Spinal cord (tissue), 10 donors: ENCODE measurements around the gene SENP1. TPM values are rescaled to one million over a fixed set of nuclear protein-coding genes. Genes with fewer than 3 reads are reported as not detected.

Experiments used
- DNase-seq, 6 donors: peaks; one replicate each; pipeline versions ENCODE4 v3.0.0 to v3.0.0-alpha.2; 2013 to 2015; ENCODE audit warnings: low spot score in 6 of 6, low read depth in 4 of 6
- H3K27ac ChIP-seq: one replicate; pipeline ENCODE4 v1.5.1; 2013; ENCODE audit warnings: low read depth, low read length, control low read depth
- H3K27me3 ChIP-seq: one replicate; pipeline ENCODE4 v1.6.1; 2013; ENCODE audit warnings: low read length; ENCODE audit not compliant: control insufficient read depth, insufficient read depth
- H3K36me3 ChIP-seq: one replicate; pipeline ENCODE4 v1.6.1; 2013; ENCODE audit warnings: low read length; ENCODE audit not compliant: control insufficient read depth, insufficient read depth
- H3K4me1 ChIP-seq: one replicate; pipeline ENCODE4 v1.6.1; 2013; ENCODE audit warnings: low read length; ENCODE audit not compliant: control insufficient read depth, insufficient read depth
- H3K4me3 ChIP-seq: one replicate; pipeline ENCODE4 v1.5.1; 2013; ENCODE audit warnings: low read depth, low read length, control low read depth
- H3K9me3 ChIP-seq: one replicate; pipeline ENCODE4 v1.6.1; 2013; ENCODE audit warnings: low read length; ENCODE audit not compliant: control insufficient read depth, insufficient read depth
- WGBS: methylation state at CpG from one replicate; pipeline ENCODE4 v1.1.5; 2013; ENCODE audit warnings: missing lambda C conversion rate; ENCODE audit not compliant: insufficient coverage; 5-methylcytosine and 5-hydroxymethylcytosine counted together
- polyA plus RNA-seq, 2 donors: library from polyadenylated mRNA; unstranded; fragments of 120-200 nt; gene quantifications; one replicate each; pipeline ENCODE4 v1.2.1, GENCODE V29; 2013; ENCODE audit not compliant: insufficient read length in 2 of 2
- total RNA-seq, 2 donors: library from RNA; depleted of rRNA in 1 of 2; stranded (reverse); fragments of 120-200 nt in 1 of 2; fragments of >200 nt in 1 of 2; gene quantifications; one replicate each; pipeline versions ENCODE4 v1.2.3 to v1.2.4, GENCODE V29; 2013 to 2014
- donor health status: healthy.

Gene SENP1
- total and polyA plus RNA-seq, 4 donors, result 12.3 to 30.2 (median 20.0) TPM

DNA sequence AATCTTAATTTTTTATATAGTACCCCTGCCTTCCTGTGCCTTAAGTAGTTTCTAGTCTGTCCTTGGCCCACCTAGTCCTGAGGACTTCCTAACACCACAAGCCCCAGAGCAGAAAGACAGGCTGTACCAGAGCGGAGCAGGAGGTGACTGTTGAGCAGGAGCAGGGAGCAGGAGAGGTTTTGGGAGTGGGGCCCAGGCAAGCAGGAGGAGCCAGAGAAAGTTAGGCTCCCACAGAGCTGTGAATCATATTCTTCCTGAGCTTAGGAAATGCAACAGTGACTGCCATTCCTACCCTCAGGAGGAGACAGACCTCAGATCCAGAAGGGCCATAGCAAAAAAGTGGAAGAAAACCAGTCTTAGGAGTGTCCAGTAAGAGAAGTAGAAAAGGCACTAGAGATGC is 73.3 kb downstream of the SENP1 start:
- no peaks in the 10 kb centered on the region for H3K36me3 ChIP-seq
- no peaks in the 10 kb centered on the region for H3K9me3 ChIP-seq
- no peaks in the 10 kb centered on the region for H3K27me3 ChIP-seq
- no peak overlapping the region for H3K4me3 ChIP-seq
- DNase-seq, result no peak
- peaks cover 48% of the 10 kb centered on the region for H3K4me1 ChIP-seq
- WGBS, result no CpG with 5 or more reads among the region's 1 CpG
- H3K27ac ChIP-seq, result peak overlapping the region; percentile 47

DNA sequence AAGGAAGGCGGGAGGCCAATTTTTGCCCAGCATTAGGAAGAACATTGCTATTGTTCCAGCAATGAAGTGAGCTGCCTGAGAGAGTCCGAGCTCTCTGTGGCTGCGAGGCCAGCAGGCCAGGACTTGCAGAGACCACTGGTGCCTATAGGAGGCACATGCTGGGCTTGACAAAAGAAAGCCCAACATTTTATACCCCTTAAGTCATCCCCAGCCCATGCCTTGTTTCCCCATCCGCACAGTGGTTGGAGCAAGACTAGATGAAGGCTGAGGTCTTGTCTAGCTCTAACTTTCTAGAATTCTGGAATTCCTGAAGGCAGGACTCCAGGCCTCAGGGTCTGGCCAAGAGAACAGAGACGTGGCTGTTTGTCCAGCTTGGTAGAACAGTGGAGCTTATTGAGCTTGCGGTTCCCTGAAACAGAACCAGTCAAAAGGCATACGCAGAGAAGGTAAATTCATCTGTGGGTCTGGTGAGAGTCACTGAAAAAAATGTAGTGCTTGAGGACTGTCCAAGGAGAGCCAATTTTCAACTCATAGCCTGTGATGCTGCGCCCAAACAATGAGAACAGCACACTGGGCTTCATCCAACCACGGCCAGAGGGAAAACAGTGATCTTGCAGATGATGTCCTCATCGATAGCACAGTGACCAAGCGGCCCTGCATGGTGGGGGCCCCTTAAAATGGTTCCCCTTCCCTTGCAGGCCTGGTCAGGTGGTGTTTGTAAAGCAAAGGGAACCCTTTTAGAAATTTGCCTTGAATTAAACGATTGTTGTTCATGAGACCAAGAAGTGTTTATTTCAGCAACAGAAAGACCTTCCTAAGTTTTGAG is 74.5 kb downstream of the SENP1 start:
- H3K27ac ChIP-seq, result peak overlapping the region; percentile 53
- no peaks in the 10 kb centered on the region for H3K27me3 ChIP-seq
- 86% methylated on average over 11 of the region's 12 CpGs for WGBS
- no peaks in the 10 kb centered on the region for H3K36me3 ChIP-seq
- H3K9me3 ChIP-seq, result no peaks in the 10 kb centered on the region
- peaks cover 47% of the 10 kb centered on the region for H3K4me1 ChIP-seq
- no peak overlapping the region for H3K4me3 ChIP-seq
- DNase-seq, result no peak

DNA sequence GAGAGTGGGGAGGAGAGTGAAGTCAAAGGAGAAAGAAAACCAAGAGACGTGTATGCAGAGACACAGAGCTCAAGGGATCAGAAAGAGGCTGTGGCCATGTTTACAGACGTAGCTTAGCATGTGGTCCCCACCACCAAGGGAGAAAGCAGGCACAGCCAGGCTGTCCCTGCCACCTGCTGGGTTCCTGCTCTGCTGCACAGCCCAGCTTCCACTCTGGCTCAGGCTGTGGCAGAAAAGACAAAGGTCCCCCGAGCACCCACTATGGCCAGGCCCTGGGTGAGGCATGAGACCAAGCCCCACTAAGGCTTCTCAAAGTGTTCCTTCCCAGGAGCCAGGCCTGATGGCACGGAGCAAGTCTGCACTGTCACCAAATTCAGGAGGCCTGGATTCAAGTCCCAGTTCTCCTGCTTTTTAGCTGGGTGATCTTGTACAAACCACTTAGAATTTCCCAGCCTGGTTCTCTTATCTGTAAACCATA is 75.7 kb downstream of the SENP1 start:
- Histone ChIP-seq H3K27me3 (no peaks in the 10 kb centered on the region), H3K9me3 (no peaks in the 10 kb centered on the region), H3K36me3 (no peaks in the 10 kb centered on the region), H3K4me1 (peaks cover 49% of the 10 kb centered on the region), H3K4me3 (no peak overlapping the region), H3K27ac (no peak overlapping the region)
- WGBS, result 75% methylated on average over 4 of the region's 4 CpGs
- no peak for DNase-seq

DNA sequence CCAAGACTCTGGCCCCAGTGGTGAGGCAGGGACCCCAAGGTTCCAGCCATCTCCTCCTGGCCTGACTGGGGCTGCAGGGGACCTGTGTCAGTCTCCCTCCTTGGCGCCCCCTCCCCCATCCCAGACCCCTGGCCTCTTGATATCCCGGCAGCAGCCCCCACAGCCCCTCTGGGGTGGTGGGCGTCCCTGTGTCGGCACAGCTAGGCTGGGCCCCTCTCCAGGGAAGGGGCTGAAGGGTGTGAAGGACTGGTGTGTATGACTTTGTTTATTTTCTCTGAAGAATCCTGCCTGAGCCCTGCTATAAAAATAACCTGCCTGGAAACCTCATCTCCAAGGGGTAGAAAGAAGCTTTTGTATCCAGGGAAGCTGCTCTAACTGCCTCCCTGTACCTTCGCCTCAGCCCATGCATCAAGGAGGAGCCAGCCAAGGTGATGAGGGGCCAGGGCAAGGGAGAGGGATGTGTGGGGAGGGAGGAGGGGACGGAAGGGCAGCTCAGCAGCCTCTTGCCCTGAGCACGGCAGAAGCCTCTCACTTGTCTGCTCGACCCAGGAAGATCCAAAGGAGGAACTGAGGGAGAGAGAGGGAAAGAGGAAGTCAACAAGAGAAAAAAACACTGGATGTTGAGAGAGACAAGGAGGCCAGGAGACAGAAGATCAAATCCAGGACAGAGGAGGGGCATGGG is 76.2 kb downstream of the SENP1 start:
- H3K27me3 ChIP-seq, result peaks cover under 1% of the 10 kb centered on the region

DNA sequence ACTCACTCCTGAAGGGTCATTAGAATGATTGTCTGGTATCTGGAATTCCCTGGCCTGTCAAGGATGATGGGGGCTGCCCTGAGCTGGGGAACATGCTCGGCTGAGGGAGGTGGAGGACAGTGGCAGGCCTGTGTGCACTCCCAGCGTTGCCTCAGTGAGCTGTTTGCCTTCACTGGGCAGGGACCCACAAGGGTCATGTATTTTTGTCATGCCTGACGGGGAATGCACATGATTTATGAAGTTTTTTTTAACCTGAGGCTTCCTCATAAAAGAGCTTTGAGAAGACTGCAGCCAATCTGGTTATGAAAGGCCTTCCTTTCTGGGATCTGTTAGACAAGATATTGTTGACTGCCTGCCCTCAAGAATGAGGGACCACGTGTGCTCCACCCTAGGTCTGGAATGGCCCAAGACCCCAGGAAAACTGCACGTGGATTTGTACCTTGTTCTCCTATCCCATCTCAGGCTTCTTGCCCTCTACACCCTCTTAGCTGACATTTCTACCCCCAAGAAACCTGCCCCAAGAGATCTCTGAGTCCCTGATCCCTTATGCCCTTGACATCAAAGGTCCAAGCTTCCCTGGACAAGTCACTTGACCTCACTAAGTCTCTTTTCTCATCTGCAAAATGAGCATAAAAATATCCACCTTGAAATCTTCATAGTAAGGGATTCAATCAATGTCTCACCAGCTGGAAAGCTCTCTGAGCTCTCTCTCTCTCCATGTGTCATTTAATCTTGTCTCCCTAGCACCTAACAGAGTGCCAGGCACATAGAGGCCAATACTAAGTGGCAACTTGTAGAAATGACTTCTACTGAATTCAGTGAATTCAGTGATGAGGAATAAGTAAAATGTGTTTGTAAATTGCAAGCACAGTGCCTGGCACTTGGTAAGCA is 77.1 kb downstream of the SENP1 start:
- no peak overlapping the region for H3K27ac ChIP-seq
- DNase-seq, result no peak
- no peak overlapping the region for H3K4me3 ChIP-seq
- WGBS, result 62% methylated on average over 5 of the region's 5 CpGs
- H3K36me3 ChIP-seq, result no peaks in the 10 kb centered on the region
- H3K4me1 ChIP-seq, result peaks cover 44% of the 10 kb centered on the region
- peaks cover 3% of the 10 kb centered on the region for H3K27me3 ChIP-seq
- no peaks in the 10 kb centered on the region for H3K9me3 ChIP-seq

More for the DNA sequence above, 76.2 kb downstream of the SENP1 start:
- Histone ChIP-seq H3K27ac (no peak overlapping the region), H3K36me3 (no peaks in the 10 kb centered on the region), H3K4me1 (peaks cover 46% of the 10 kb centered on the region), H3K4me3 (no peak overlapping the region), H3K9me3 (no peaks in the 10 kb centered on the region)
- DNase-seq, result no peak
- 56% methylated on average over 3 of the region's 8 CpGs for WGBS

DNA sequence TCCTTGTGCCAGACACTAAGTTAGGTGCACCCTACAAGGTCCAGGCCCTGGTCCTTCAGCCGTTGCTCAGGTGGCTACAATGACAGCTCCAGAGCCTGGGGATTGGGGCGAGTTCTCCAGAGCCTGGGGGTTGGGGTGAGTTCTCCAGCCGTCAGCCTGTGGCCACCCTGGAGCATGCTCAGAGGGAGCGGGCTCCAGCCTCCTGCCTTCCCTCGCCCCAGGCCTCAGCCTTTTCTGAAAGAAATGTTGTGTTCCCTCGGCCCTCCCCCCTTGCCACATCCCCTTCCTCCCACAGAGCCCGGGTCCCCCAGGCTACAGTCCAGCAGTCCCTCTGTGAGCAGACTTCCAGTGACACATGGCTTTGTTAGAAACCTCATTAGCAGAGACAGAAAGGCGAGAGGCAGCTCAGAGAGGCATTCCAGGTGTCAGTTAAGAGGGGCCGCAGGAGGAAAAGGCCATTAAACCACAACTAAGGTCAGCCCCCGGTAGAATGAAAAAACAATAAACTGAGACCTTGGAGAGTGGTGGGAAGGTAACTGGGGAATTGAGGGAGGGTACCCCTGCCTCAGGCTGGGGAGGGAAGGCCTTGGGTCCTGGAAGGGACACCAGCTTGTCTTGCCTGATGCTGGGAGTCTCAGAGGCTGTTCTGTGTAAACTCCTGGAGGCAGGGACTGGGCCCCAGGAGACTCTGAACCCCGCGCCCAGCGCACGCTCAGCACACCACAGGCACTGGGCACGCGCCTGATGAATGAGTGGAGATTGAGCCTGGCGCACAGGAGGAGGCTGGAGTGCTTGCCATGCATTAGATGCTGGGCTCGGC is 78.5 kb downstream of the SENP1 start:
- peaks cover 7% of the 10 kb centered on the region for H3K27me3 ChIP-seq
- H3K36me3 ChIP-seq, result no peaks in the 10 kb centered on the region
- peak overlapping the region; percentile 70 for H3K27ac ChIP-seq
- H3K4me1 ChIP-seq, result peaks cover 43% of the 10 kb centered on the region
- H3K9me3 ChIP-seq, result no peaks in the 10 kb centered on the region
- WGBS, result 44% methylated on average over 15 of the region's 18 CpGs
- peak in 2 of 6 donors; percentile 59 to 65 for DNase-seq
- no peak overlapping the region for H3K4me3 ChIP-seq

DNA sequence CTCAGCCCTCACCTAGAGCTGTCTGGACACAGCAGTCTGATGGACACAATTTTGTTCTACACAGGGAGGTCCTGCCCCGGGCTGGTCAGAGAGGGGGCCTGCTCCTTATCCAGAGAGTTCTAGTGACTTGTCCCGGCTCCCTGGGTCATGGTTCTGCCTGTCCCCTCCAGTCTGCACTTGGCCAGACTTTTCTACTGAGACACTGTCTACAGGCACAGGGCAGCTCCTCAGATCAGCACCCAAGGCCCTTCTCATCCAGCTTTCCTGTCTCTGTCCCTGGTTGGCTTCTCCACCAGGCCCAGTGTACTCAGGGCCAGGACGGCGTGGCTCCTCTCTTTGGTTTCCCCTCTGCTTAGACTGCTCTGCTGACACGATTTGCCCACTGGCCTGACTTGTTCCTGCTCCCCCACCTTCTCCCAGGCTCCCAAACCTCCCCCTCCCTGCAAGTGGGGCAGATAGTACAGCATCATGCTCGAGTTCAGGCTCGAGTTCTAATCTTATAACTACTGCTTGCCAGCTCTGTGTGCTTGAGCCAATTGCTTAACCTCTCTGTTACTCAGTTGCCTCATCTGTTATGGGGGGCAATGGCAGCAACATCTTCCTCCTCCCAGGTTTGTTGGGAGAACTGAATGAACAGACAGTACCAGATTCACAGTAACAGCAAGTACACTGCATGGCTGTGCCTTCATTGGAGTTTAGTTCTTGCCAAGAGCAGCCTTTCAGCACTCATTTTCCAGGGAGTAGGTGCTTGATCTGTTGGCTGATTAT is 79.6 kb downstream of the SENP1 start:
- no peaks in the 10 kb centered on the region for H3K36me3 ChIP-seq
- H3K27me3 ChIP-seq, result peaks cover 8% of the 10 kb centered on the region
- no peak for DNase-seq
- WGBS, result 88% methylated on average over 7 of the region's 7 CpGs
- no peak overlapping the region for H3K4me3 ChIP-seq
- peaks cover 42% of the 10 kb centered on the region for H3K4me1 ChIP-seq
- H3K9me3 ChIP-seq, result no peaks in the 10 kb centered on the region
- no peak overlapping the region for H3K27ac ChIP-seq

DNA sequence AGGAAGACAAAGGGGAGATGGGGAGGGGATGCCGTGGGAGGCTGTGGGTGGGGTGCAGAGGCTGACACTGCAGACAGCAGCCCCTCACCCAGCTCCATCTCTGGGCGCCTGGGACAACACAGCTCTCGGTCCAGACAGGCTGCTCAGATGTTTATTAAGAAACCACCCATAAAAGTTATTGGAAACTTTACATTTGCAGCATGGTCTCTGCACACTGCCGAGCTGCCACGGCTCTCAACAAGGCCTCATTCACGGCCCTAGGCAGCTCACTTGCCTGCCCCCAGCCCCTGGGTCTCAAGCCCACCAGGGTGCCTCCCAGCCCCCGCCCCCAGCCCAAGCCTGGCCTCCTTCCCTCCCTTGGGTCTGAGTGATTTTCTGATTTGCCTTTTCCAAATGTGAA is 80.6 kb downstream of the SENP1 start:
- WGBS, result 73% methylated on average over 6 of the region's 7 CpGs
- Histone ChIP-seq H3K27ac (no peak overlapping the region), H3K4me1 (peaks cover 37% of the 10 kb centered on the region), H3K9me3 (no peaks in the 10 kb centered on the region), H3K27me3 (peaks cover 10% of the 10 kb centered on the region), H3K36me3 (no peaks in the 10 kb centered on the region), H3K4me3 (no peak overlapping the region)
- DNase-seq, result no peak
